Progenitor cell of endocrine pancreas (in vitro differentiated cells): ENCODE data around the gene DMBT1. TPM values are rescaled to one million over a fixed set of nuclear protein-coding genes. Genes with fewer than 3 reads are reported as not detected.

Experiments used
- DNase-seq: peaks from one replicate; pipeline ENCODE4 v3.0.0; 2021; ENCODE audit warnings: low spot score; ENCODE audit not compliant: unreplicated experiment
- H3K27ac Mint-ChIP-seq: 2 replicates; pipeline ENCODE4 v1.8.0; 2021; ENCODE audit warnings: mild to moderate bottlenecking, moderate library complexity, mixed read lengths
- H3K27me3 Mint-ChIP-seq: 2 replicates; pipeline ENCODE4 v1.8.0; 2021; ENCODE audit warnings: mixed read lengths
- H3K36me3 Mint-ChIP-seq: 2 replicates; pipeline ENCODE4 v1.8.0; 2022; ENCODE audit warnings: mixed read lengths; ENCODE audit not compliant: insufficient read depth
- H3K4me1 Mint-ChIP-seq: 2 replicates; pipeline ENCODE4 v1.8.0; 2021; ENCODE audit warnings: low read depth, mixed read lengths
- H3K4me3 Mint-ChIP-seq: 2 replicates; pipeline ENCODE4 v1.8.0; 2021; ENCODE audit warnings: low read depth, mild to moderate bottlenecking, moderate library complexity, mixed read lengths
- H3K9me3 Mint-ChIP-seq: 2 replicates; pipeline ENCODE4 v1.8.0; 2021; ENCODE audit warnings: low read depth, mixed read lengths
- total RNA-seq: library from RNA; stranded (reverse); gene quantifications from 2 replicates; pipeline ENCODE4 v1.2.1, GENCODE V29; 2021
- TF ChIP-seq, protein P1 (sequence below): fragments of 200-600 bp; sonication (generic); IDR thresholded peaks from one replicate; pipeline ENCODE4 v1.5.0; 2021; ENCODE audit warnings: antibody characterized with exemption, mild to moderate bottlenecking; ENCODE audit not compliant: unreplicated experiment

DMBT1 gene
- total RNA-seq, 1 donor from 2014 or later: 1.0 TPM

DNA sequence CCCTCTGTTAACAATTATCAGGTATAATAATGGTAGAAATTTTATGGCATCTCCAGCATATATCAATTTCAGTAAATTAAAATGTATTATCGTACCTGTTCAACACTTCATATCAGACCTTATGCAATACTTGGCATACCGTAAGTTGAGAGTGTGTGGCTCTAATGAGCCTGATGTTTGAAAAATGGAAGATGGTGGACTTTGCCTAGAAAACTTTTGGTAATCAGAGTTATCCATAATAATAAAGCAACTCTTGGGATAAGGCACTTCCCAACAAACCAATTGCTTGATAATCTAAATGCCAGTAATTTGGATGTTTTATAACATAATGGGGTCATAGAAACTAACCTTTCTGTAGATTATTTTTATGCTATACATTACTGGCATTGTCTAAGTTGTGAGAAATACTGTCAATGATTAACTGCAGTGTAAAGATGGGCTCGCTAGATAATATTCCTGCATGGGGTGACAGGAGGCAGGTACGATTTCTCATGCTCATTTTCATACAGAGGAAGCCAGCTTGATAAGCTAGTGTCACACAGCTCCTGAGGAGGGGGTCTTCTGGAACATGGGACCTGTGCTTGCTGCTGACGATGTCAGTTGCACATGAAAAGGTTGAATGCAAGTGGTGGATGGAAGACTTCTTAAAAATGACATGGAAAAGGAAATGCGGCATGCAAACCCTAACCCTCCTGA, 27.8 kb upstream of the DMBT1 start:
- Mint-ChIP-seq H3K9me3 (peaks cover 9% of the 10 kb centered on the region), H3K27ac (no peak overlapping the region), H3K36me3 (no peaks in the 10 kb centered on the region), H3K4me1 (peaks cover 13% of the 10 kb centered on the region), H3K27me3 (peaks cover 38% of the 10 kb centered on the region), H3K4me3 (no peak overlapping the region)
- TF ChIP-seq, protein P1, sequence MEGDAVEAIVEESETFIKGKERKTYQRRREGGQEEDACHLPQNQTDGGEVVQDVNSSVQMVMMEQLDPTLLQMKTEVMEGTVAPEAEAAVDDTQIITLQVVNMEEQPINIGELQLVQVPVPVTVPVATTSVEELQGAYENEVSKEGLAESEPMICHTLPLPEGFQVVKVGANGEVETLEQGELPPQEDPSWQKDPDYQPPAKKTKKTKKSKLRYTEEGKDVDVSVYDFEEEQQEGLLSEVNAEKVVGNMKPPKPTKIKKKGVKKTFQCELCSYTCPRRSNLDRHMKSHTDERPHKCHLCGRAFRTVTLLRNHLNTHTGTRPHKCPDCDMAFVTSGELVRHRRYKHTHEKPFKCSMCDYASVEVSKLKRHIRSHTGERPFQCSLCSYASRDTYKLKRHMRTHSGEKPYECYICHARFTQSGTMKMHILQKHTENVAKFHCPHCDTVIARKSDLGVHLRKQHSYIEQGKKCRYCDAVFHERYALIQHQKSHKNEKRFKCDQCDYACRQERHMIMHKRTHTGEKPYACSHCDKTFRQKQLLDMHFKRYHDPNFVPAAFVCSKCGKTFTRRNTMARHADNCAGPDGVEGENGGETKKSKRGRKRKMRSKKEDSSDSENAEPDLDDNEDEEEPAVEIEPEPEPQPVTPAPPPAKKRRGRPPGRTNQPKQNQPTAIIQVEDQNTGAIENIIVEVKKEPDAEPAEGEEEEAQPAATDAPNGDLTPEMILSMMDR: no peak
- DNase-seq: no peak

DNA sequence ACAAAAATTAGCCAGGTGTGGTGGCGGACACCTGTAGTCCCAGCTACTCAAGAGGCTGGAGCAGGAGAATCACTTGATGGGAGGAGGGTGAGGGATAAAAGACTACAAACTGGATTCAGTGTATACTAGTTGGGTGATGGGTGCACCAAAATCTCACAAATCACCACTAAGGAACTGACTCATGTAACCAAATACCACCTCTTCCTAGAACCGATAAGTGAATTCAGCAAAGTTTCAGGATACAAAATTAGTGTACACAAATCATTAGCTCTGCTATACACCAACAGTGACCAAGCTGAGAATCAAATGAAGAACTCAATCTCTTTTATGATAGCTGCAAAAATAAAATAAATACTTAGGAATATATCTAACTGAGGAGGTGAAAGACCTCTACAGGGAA, 23.0 kb upstream of the DMBT1 start:
- TF ChIP-seq, protein P1: no peak
- Mint-ChIP-seq H3K27ac (no peak overlapping the region), H3K27me3 (peaks cover 24% of the 10 kb centered on the region), H3K36me3 (no peaks in the 10 kb centered on the region), H3K4me3 (no peak overlapping the region), H3K4me1 (peaks cover 5% of the 10 kb centered on the region), H3K9me3 (peaks cover 6% of the 10 kb centered on the region)
- DNase-seq: no peak

DNA sequence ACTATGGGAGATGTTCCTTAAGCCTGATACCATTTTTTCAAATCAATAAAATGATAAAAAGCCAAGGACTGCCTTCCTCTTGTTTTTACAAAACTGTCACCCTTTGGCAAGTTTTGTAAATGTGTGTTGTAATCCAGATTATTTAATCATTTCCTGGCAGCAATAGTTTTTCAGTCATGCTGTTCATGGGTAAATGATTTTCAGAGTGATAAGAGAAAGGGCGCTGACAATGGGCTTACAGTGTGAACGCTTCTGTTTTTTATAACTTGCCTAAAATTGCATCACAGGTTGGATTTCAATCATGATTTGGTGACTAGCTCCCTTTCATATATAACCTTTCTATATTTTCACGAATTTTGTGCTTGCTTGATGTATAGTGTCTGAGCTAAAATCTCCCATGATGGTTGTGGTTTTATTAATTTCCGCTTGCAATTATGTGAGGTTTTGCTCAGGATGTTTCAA, 19.0 kb upstream of the DMBT1 start:
- DNase-seq: no peak
- Mint-ChIP-seq H3K9me3 (peaks cover 3% of the 10 kb centered on the region), H3K4me1 (no peaks in the 10 kb centered on the region), H3K27me3 (peaks cover 38% of the 10 kb centered on the region), H3K4me3 (no peak overlapping the region), H3K27ac (no peak overlapping the region), H3K36me3 (no peaks in the 10 kb centered on the region)
- TF ChIP-seq, protein P1: no peak

DNA sequence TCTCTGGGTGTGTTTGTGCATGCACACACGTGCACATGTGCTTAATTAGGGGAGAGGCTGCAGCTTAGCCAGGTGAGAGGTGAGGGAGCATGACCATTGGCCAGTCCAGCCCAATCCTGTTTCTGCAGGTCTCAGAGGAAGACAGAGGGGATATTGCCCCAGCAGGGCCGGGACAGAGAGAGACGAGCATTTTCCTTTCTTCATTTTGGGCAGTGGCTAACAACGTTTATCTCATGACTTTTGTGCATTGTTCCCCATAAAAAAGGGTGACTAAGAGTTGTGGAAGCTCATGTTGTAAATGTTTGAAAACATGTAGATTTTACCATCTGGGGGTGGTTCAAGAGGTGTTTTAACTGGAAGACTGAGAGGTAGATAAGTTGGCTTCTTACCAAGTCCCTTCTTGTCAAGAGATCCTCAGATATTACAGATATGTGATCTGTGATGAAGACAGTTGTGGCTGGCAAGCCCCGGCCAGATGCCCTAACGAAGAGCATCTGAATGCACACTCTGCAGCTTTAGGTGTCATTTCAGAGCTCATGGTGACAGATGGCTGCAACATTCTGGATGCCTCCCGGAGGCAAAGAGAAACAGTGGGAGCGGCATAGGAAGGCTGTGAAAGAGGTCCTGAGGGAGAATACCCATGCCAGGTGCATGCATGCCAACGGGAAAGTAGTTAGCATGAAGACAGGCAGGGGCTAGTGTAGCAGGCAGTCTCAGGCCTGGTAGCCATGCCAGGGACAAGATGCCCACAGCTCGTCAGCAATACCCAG, 16.7 kb upstream of the DMBT1 start:
- H3K27ac Mint-ChIP-seq: no peak overlapping the region
- no peaks in the 10 kb centered on the region for H3K9me3 Mint-ChIP-seq
- TF ChIP-seq, protein P1: no peak
- H3K4me1 Mint-ChIP-seq: peaks cover 2% of the 10 kb centered on the region
- DNase-seq: no peak
- H3K27me3 Mint-ChIP-seq: peaks cover 46% of the 10 kb centered on the region
- H3K4me3 Mint-ChIP-seq: no peak overlapping the region
- no peaks in the 10 kb centered on the region for H3K36me3 Mint-ChIP-seq

DNA sequence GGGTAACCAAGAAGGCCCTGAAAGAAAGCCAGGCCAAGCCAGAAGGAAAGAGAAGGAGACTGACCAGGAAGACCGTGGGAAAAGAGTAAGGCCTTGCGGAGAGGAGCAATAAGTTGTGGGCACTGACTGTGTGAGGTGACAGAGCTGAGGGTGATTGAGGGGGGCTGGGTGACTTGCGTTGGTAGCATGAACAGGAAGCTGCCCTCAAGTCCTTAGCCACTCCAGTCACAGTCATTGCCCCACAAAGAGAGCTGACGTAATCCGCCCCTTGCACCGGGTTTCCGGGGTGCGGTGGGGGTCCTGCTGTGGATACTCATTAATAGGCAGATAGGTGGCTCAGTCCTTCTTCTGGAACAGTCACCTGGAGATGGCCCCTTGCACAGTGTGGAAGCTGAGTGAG, 16.1 kb upstream of the DMBT1 start:
- H3K9me3 Mint-ChIP-seq: no peaks in the 10 kb centered on the region
- peaks cover 42% of the 10 kb centered on the region for H3K27me3 Mint-ChIP-seq
- no peak for DNase-seq
- H3K27ac Mint-ChIP-seq: no peak overlapping the region
- no peaks in the 10 kb centered on the region for H3K36me3 Mint-ChIP-seq
- TF ChIP-seq, protein P1: no peak
- H3K4me1 Mint-ChIP-seq: peaks cover 2% of the 10 kb centered on the region
- no peak overlapping the region for H3K4me3 Mint-ChIP-seq
